ENCODE results near the gene HS3ST2. TPM values are rescaled to one million over a fixed set of nuclear protein-coding genes. Genes with fewer than 3 reads are reported as not detected.

The HS3ST2 gene
- polyA plus RNA-seq, 1 of the 3 experiments (the other 2 are of a cell fraction): not detected

DNA sequence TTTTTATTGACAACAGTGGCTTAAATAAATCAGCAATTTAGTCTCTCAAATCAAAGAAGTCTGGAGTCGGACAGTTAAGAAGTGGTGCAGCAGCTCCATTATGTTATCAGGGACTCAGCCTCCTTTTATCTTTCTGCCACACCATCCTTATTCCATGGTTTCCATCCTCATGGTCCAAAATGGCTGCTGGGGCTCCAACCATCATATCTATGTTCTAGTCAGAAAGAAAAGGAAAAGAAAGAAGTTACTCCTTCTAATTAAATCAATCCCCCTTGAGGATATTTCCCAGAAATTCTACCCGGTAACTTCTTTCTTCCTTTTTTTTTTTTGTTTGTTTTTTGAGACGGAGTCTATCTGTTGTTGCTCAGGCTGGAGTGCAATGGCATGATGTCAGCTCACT, 109.5 kb downstream of the HS3ST2 start:
- no peak for TF ChIP-seq POLR2AphosphoS5 (IDR thresholded peaks at IDR 0.05; ENCODE audit: low read depth, low read length)
- TF ChIP-seq NRF1 (IDR thresholded peaks at IDR 0.05; ENCODE audit: low read depth, low read length): no peak
- TF ChIP-seq, protein P1, sequence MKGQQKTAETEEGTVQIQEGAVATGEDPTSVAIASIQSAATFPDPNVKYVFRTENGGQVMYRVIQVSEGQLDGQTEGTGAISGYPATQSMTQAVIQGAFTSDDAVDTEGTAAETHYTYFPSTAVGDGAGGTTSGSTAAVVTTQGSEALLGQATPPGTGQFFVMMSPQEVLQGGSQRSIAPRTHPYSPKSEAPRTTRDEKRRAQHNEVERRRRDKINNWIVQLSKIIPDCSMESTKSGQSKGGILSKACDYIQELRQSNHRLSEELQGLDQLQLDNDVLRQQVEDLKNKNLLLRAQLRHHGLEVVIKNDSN (IDR thresholded peaks at IDR 0.05; ENCODE audit: borderline replicate concordance, low read depth): no peak
- no peak for TF ChIP-seq FOXM1 (IDR thresholded peaks at IDR 0.05; ENCODE audit: low read depth)
- TF ChIP-seq, protein P2, sequence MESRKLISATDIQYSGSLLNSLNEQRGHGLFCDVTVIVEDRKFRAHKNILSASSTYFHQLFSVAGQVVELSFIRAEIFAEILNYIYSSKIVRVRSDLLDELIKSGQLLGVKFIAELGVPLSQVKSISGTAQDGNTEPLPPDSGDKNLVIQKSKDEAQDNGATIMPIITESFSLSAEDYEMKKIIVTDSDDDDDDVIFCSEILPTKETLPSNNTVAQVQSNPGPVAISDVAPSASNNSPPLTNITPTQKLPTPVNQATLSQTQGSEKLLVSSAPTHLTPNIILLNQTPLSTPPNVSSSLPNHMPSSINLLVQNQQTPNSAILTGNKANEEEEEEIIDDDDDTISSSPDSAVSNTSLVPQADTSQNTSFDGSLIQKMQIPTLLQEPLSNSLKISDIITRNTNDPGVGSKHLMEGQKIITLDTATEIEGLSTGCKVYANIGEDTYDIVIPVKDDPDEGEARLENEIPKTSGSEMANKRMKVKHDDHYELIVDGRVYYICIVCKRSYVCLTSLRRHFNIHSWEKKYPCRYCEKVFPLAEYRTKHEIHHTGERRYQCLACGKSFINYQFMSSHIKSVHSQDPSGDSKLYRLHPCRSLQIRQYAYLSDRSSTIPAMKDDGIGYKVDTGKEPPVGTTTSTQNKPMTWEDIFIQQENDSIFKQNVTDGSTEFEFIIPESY (IDR thresholded peaks at IDR 0.05; ENCODE audit: borderline replicate concordance, low read depth): no peak
- no peak for TF ChIP-seq SIN3A (IDR thresholded peaks at IDR 0.05; ENCODE audit: borderline replicate concordance, low read depth, low read length)
- TF ChIP-seq, protein P3, sequence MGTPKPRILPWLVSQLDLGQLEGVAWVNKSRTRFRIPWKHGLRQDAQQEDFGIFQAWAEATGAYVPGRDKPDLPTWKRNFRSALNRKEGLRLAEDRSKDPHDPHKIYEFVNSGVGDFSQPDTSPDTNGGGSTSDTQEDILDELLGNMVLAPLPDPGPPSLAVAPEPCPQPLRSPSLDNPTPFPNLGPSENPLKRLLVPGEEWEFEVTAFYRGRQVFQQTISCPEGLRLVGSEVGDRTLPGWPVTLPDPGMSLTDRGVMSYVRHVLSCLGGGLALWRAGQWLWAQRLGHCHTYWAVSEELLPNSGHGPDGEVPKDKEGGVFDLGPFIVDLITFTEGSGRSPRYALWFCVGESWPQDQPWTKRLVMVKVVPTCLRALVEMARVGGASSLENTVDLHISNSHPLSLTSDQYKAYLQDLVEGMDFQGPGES (IDR thresholded peaks at IDR 0.05; ENCODE audit: low read depth, low read length): no peak
- no peak for TF ChIP-seq MXI1 (IDR thresholded peaks at IDR 0.05; ENCODE audit: low read depth, low read length)
- TF ChIP-seq, protein P4, sequence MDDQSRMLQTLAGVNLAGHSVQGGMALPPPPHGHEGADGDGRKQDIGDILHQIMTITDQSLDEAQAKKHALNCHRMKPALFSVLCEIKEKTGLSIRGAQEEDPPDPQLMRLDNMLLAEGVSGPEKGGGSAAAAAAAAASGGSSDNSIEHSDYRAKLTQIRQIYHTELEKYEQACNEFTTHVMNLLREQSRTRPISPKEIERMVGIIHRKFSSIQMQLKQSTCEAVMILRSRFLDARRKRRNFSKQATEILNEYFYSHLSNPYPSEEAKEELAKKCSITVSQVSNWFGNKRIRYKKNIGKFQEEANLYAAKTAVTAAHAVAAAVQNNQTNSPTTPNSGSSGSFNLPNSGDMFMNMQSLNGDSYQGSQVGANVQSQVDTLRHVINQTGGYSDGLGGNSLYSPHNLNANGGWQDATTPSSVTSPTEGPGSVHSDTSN (IDR thresholded peaks at IDR 0.05): no peak
- no peak for TF ChIP-seq SMC3 (IDR thresholded peaks at IDR 0.05; ENCODE audit: low read depth, low read length)
- TF ChIP-seq EZH2phosphoT487 (IDR thresholded peaks at IDR 0.05; ENCODE audit: borderline replicate concordance, low read depth): no peak
- TF ChIP-seq NFIC (IDR thresholded peaks at IDR 0.05; ENCODE audit: borderline replicate concordance): no peak
- DNase-seq: no peak
- Histone ChIP-seq H3K27me3 (ENCODE audit: insufficient read depth) (no peaks in the 10 kb centered on the region), H3K79me2 (ENCODE audit: insufficient read depth) (no peaks in the 10 kb centered on the region), H4K20me1 (ENCODE audit: insufficient read depth) (no peaks in the 10 kb centered on the region), H3K9me2 (no peaks in the 10 kb centered on the region), H3K4me2 (no peak overlapping the region), H3K36me3 (replicated peaks in 1 of 2; ENCODE audit: control insufficient read depth in 1 of 2, insufficient read depth in 2 of 2, low read length in 1 of 2) (no peaks in the 10 kb centered on the region), H3K9me3 (no peaks in the 10 kb centered on the region), H3K4me1 (ENCODE audit: control insufficient read depth in 1 of 2, insufficient read depth in 2 of 2, low read depth in 1 of 2, low read length in 1 of 2) (peaks cover 0 to 6% of the 10 kb centered on the region in 2 experiments; a peak in 1 of 4 replicates), H3K9ac (no peak overlapping the region), H3K27ac (ENCODE audit: low read depth in 2 of 2, low read length in 1 of 2) (no peak overlapping the region), H2AFZ (ENCODE audit: low read depth) (no peak overlapping the region), H3F3A (replicated peaks; ENCODE audit: insufficient read depth) (no peaks in the 10 kb centered on the region), H3K4me3 (ENCODE audit: low read depth in 2 of 2, low read length in 1 of 2) (no peak overlapping the region)
- POLR2A ChIA-PET: no interaction called here
- 35% methylated on average over 3 of the region's 3 CpGs for WGBS (ENCODE audit: low lambda C conversion rate)
- CTCF ChIA-PET: interaction anchor here (5.8 kb wide), 1 partner anchor 24 kb away, joined by 39 read pairs; no protein-coding TSS in a partner anchor

DNA sequence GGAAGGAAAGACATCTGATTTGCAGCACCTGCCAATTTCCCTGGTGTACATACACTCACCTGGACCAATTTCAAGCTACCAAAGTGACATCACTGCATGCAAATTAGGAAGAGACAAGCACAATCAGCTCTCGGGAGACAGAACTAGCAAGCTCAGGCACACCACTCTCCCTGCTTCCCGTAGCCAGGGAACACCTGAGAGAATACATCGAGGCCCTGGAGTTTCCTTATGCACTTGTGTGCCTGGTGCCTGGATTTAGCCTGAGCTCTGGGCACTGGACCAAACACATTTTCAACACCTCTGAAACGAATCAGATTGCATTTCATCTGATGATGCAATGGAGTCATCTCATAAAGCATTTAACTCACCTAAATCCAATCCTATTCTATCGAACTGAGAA, 110.5 kb downstream of the HS3ST2 start:
- Histone ChIP-seq H3K36me3 (replicated peaks in 1 of 2; ENCODE audit: control insufficient read depth in 1 of 2, insufficient read depth in 2 of 2, low read length in 1 of 2) (no peaks in the 10 kb centered on the region), H3K9me2 (no peaks in the 10 kb centered on the region), H3K27ac (ENCODE audit: low read depth in 2 of 2, low read length in 1 of 2) (no peak overlapping the region), H4K20me1 (ENCODE audit: insufficient read depth) (no peaks in the 10 kb centered on the region), H3F3A (replicated peaks; ENCODE audit: insufficient read depth) (no peaks in the 10 kb centered on the region), H3K4me3 (ENCODE audit: low read depth in 2 of 2, low read length in 1 of 2) (no peak overlapping the region), H3K4me1 (ENCODE audit: control insufficient read depth in 1 of 2, insufficient read depth in 2 of 2, low read depth in 1 of 2, low read length in 1 of 2) (peaks cover 0 to 6% of the 10 kb centered on the region in 2 experiments; a peak in 1 of 4 replicates), H3K9ac (no peak overlapping the region), H3K4me2 (no peak overlapping the region), H2AFZ (ENCODE audit: low read depth) (no peak overlapping the region), H3K9me3 (no peaks in the 10 kb centered on the region), H3K27me3 (ENCODE audit: insufficient read depth) (no peaks in the 10 kb centered on the region), H3K79me2 (ENCODE audit: insufficient read depth) (no peaks in the 10 kb centered on the region)
- ChIA-PET POLR2A (no interaction called here), CTCF (interaction anchor here (5.8 kb wide), 1 partner anchor 25 kb away, joined by 39 read pairs; no protein-coding TSS in a partner anchor)
- no peak for DNase-seq
- WGBS (ENCODE audit: low lambda C conversion rate): 13% methylated on average over 5 of the region's 5 CpGs
- TF ChIP-seq, protein P5, sequence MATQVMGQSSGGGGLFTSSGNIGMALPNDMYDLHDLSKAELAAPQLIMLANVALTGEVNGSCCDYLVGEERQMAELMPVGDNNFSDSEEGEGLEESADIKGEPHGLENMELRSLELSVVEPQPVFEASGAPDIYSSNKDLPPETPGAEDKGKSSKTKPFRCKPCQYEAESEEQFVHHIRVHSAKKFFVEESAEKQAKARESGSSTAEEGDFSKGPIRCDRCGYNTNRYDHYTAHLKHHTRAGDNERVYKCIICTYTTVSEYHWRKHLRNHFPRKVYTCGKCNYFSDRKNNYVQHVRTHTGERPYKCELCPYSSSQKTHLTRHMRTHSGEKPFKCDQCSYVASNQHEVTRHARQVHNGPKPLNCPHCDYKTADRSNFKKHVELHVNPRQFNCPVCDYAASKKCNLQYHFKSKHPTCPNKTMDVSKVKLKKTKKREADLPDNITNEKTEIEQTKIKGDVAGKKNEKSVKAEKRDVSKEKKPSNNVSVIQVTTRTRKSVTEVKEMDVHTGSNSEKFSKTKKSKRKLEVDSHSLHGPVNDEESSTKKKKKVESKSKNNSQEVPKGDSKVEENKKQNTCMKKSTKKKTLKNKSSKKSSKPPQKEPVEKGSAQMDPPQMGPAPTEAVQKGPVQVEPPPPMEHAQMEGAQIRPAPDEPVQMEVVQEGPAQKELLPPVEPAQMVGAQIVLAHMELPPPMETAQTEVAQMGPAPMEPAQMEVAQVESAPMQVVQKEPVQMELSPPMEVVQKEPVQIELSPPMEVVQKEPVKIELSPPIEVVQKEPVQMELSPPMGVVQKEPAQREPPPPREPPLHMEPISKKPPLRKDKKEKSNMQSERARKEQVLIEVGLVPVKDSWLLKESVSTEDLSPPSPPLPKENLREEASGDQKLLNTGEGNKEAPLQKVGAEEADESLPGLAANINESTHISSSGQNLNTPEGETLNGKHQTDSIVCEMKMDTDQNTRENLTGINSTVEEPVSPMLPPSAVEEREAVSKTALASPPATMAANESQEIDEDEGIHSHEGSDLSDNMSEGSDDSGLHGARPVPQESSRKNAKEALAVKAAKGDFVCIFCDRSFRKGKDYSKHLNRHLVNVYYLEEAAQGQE (IDR thresholded peaks at IDR 0.05; ENCODE audit: low read depth, low read length): no peak
- TF ChIP-seq, protein P1 (IDR thresholded peaks at IDR 0.05; ENCODE audit: borderline replicate concordance, low read depth): no peak
- TF ChIP-seq, protein P2 (IDR thresholded peaks at IDR 0.05; ENCODE audit: borderline replicate concordance, low read depth): no peak
- no peak for TF ChIP-seq SIN3A (IDR thresholded peaks at IDR 0.05; ENCODE audit: borderline replicate concordance, low read depth, low read length)
- TF ChIP-seq TCF12 (IDR thresholded peaks at IDR 0.05): no peak
